Middle frontal gyrus (tissue), 1 donor: Measurements from ENCODE around the gene C19orf85.
"Not testable (repeated sequence)": the region's sequence is repeated elsewhere in the genome, so short reads cannot be mapped to it uniquely, and the experiment has no call there.

Experiments used
- DNase-seq: peaks from one replicate; pipeline ENCODE4 v3.0.0-alpha.2; 2015; ENCODE audit warnings: low spot score; ENCODE audit errors: extremely low spot score

The C19orf85 gene

DNA sequence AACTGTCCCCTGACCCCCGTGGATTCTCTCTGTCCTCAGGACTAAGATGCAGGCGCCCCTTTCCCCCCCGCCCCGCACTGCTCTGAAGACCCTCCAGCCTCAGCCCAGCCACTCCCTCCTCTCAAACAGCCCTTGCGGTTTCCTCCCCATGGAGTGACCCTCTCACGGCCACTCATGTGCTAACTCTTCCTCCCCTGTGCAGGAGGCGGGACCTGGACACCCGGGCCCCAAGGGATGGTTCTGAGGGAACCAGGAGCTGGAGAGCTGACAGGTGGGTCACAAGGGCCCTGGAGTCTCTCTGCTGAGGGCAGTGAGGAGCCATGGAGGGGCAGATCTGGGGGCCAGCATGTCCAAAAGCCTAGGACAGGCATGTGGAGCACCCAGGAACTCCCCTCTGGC, 5.0 kb downstream of the C19orf85 start:
- no peak for DNase-seq

- no peak for DNase-seq
These were observed 6.7 kb downstream of the C19orf85 start for GRCh38 chr19:55457683-55458457.

GRCh38 chr19:55456347-55456746, 8.2 kb downstream of the C19orf85 start:
- DNase-seq = no peak

DNA sequence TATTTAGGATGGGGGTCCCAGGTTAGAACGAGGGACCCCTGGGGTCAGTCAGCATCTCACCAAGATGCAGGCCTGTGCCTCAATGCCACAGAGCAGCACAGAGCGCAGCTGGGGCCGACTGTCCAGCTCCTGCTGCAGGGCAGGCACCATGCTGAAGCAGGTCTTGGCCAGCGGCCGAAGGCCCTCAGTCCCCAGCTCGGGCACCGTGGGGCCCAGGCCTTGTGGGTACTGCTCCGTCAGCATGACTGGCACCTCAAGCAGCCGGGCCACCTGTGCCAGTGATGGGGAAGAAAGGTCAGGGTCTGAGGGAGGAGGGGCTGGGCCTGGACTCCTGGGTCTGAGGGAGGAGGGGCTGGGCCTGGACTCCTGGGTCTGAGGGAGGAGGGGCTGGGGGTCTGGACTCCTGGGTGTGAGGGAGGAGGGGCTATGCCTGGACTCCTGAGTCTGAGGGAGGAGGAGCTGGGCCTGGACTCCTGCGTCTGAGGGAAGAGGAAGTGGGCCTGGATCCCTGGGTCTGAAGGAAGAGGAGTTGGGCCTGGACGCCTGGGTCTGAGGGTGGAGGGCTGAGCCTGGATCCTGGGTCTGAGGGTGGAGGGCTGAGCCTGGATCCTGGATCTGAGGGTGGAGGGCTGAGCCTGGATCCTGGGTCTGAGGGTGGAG, 8.8 kb downstream of the C19orf85 start:
- DNase-seq = no peak

- no peak for DNase-seq
These were observed 9.7 kb downstream of the C19orf85 start for GRCh38 chr19:55454787-55455243.

DNA sequence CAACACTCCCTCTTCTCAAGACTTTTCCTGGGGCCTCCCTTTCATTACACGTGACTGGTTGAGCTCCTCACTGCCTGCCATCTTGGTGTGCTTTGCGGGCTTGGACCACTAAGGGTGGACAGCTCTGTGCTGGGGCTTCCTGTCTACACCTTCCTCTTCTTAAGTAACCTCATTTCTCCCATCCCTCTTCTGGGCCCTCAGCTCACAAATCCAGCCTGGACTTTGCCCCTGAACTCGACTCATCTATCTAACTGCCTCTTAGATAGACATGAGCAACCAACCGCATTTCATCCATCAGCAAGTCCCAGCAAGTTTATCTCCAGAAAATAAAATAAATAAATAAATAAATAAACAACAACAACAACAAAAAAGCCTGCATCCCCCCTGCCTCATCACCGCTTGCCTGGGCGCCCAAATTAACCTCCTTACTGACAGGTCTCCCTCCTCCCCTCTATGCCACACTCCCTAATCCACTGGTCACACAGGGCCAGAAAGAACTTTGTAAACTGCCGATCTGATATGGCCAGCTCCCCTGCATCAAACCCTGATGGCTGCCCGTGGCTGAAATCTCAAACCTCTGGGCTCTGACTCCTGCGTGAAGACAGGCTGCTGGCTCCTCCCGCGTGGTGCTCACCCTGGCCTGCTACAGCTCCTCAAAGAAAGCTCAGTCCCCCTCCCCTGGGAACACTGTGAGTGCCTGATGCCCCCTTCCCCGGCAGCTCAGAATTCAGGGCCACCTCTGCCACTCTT, 10.9 kb downstream of the C19orf85 start:
- DNase-seq = no peak

DNA sequence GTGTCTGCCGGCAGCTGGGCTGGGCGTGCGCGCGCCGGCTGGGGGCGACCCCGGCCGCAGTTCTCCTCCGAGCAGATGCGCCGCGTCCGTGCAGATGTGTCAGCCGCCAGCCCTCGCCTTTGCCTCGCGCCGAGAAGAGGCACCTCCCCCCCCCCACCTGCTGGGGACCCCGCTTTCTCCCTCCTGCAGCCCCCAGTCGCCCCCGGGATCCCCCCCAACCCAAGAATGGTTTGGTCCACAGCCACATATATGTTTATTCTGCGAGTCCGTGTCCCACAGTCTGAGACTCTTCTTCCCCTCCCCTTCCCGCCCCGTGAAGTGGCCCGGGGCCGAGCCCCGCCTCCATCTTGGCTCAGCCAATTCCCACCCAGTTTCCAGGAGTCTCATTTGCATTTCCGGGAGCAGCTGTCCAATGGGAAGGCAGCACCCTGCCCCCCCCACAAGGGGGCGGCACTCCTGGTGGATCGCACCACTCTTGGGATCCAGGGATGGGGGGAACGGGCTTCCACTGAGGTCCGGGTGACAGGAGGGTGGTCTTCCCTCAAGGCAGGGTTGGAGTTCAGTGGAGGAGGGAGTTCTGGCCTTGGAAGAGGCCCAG, 11.7 kb downstream of the C19orf85 start:
- peak; percentile 87 for DNase-seq

- no peak for DNase-seq
These were observed 12.4 kb downstream of the C19orf85 start for GRCh38 chr19:55451965-55452748.

GRCh38 chr19:55451163-55451964, 13.2 kb downstream of the C19orf85 start:
- DNase-seq = no peak

- no peak for DNase-seq
These were observed 15.1 kb downstream of the C19orf85 start for GRCh38 chr19:55449469-55449868.

DNA sequence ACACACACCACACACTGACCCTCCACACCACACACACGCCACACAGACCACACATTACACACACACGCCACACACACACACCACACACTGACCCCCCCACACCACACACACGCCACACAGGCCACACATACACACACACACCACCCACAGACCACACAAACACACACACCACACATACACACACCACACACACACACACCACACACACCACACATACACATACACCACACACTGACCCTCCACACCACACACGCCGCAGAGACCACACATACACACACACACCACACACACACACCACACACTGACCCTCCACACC, 16.4 kb downstream of the C19orf85 start:
- DNase-seq = not testable (repeated sequence)

- DNase-seq = peak; percentile 62
These were observed 17.0 kb downstream of the C19orf85 start for GRCh38 chr19:55447421-55448174.

DNA sequence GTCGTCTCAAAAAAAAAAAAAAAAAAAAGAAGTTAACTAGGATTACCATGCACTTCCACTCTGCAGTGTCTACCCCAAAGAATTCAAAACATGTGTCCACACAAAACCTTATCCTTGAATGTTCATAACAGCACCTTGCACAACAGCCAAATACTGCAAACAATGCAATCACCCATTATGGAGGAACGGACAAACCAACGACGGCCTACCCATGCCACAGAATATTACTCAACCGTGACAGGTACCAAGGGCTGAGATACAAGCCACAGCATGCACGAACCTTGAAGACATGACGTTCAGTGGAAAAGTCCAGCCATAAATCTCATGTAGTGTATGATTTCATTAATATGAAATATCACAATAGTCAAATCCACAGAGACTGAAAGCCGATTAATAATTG, 18.5 kb downstream of the C19orf85 start:
- DNase-seq = no peak

GRCh38 chr19:55444646-55445045, 19.9 kb downstream of the C19orf85 start:
- DNase-seq = no peak

DNA sequence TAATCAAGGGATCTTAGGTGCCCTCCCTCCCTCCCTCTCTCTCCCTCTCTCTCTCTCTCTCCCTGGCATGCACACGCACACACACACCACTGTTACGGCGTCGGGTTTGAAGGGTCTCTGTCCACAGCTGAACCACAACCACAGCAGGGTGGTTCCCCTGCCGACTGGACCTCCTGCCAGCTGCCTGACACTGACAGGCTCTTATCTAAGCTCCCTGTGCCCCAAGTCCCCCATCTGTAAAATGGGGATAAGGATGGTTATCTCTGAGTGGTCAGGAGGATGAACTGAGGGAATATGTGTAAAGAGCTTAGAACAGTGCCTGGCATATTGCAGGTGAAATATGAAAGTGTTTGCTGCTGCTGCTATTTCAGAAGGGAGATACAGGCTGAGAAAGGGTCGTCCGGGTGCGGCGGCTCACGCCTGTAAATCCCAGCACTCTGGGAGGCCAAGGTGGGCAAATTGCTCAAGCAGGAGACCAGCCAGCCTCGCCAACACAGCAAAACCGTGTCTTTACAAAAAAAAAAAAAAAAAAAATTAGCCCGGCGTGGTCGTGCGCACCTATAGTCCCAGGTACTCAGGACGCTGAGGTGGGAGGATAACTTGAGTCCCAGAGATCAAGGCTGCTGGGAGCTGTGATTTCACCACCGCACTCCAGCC, 20.6 kb downstream of the C19orf85 start:
- DNase-seq = no peak

- no peak for DNase-seq
These were observed 21.3 kb downstream of the C19orf85 start, which contains the start of gene SHISA7 for GRCh38 chr19:55443045-55443823. TSS of gene SHISA7 (minus strand) at chr19:55443300. CDS start at chr19:55442863, 437 bp downstream.

GRCh38 chr19:55442372-55442961, 22.1 kb downstream of the C19orf85 start:
- DNase-seq = no peak
